ENCODE measurements around the gene PRKCE. TPM values are rescaled to one million over a fixed set of nuclear protein-coding genes. Genes with fewer than 3 reads are reported as not detected.

Gene PRKCE
- total RNA-seq, 1 experiment from 2014 or later, result 17.7 TPM

DNA sequence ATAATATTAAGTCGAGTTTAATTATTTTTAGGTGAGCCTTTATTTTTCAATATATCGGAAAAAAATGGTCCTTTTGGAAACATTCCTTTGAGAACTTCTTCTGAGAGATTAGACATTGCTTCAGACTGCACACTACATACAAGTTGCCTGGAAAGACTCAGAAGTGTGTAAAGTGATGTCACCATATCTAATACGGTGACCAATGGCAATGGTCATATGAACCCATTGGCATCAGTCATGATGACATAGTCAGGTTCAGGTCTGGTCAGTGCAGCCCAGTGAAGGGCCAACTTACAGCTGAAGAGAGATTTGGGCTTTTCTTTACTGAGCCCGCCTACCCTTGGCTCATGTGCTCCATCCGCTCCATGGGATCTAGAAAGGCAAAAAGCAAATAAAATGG, 362.3 kb downstream of the PRKCE start:
- H3K4me1 Mint-ChIP-seq (ENCODE audit: low read depth, unreplicated experiment), result no peaks in the 10 kb centered on the region
- no peak overlapping the region for H3K27ac Mint-ChIP-seq (ENCODE audit: unreplicated experiment)
- CTCF ChIA-PET, result no interaction called here
- peaks cover 5% of the 10 kb centered on the region for H3K36me3 Mint-ChIP-seq (ENCODE audit: insufficient read depth, unreplicated experiment)
- TF ChIP-seq, protein P1, sequence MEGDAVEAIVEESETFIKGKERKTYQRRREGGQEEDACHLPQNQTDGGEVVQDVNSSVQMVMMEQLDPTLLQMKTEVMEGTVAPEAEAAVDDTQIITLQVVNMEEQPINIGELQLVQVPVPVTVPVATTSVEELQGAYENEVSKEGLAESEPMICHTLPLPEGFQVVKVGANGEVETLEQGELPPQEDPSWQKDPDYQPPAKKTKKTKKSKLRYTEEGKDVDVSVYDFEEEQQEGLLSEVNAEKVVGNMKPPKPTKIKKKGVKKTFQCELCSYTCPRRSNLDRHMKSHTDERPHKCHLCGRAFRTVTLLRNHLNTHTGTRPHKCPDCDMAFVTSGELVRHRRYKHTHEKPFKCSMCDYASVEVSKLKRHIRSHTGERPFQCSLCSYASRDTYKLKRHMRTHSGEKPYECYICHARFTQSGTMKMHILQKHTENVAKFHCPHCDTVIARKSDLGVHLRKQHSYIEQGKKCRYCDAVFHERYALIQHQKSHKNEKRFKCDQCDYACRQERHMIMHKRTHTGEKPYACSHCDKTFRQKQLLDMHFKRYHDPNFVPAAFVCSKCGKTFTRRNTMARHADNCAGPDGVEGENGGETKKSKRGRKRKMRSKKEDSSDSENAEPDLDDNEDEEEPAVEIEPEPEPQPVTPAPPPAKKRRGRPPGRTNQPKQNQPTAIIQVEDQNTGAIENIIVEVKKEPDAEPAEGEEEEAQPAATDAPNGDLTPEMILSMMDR (IDR thresholded peaks at IDR 0.05; ENCODE audit: unreplicated experiment), result no peak
- intact Hi-C loops (cut with micrococcal nuclease; ENCODE audit: unreplicated experiment), result no loop called here
- H3K9me3 Mint-ChIP-seq (ENCODE audit: low read depth, unreplicated experiment), result no peaks in the 10 kb centered on the region
- DNase-seq, result no peak
- H3K27me3 Mint-ChIP-seq (ENCODE audit: unreplicated experiment), result no peaks in the 10 kb centered on the region
- H3K4me3 Mint-ChIP-seq (ENCODE audit: low read depth, unreplicated experiment), result no peak overlapping the region
- BruUV-seq (replicated peaks), result no TSS peak

DNA sequence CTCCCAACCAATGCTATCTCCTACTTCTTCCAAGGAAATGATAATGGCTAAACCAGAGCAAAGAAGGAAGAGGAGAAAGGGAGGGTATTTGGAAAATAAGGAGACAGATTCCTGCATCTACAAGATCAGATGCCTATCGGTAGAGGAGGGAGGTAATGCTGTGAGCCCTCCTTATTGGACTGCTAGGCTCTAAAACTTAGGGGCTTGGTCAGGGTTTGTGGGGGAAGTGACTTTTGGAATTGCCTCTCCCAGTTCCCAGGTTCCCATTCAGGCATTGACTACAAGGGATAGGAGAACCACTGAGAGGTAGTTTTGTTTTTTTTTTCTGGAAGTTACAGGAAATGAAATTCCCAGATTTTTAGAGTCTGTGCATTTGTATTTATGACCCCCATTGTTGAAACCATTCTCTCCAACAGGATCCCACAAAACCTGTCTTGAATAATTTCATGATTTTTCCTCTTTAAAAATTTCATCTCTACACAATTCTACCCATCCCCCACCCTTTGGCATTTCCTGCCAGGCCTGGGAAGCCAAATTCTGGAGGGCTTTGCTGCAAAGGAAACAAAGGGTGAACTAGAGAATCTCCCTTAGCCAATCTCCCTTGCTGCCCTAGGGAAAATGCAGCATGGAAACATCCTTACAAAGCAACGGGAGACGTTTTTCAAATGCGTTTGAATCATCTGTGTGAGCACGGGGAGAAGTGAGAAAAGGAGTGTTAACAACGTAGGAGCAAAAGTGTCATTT, 363.6 kb downstream of the PRKCE start:
- TF ChIP-seq, protein P1 (IDR thresholded peaks at IDR 0.05; ENCODE audit: unreplicated experiment), result no peak
- H3K36me3 Mint-ChIP-seq (ENCODE audit: insufficient read depth, unreplicated experiment), result peaks cover 5% of the 10 kb centered on the region
- no TSS peak for BruUV-seq (replicated peaks)
- CTCF ChIA-PET, result interaction anchor here (0.6 kb wide), 1 partner anchor 48 kb away, joined by 13 read pairs; no protein-coding TSS in a partner anchor
- no peak for DNase-seq
- no peaks in the 10 kb centered on the region for H3K27me3 Mint-ChIP-seq (ENCODE audit: unreplicated experiment)
- no peak overlapping the region for H3K27ac Mint-ChIP-seq (ENCODE audit: unreplicated experiment)
- intact Hi-C loops (cut with micrococcal nuclease; ENCODE audit: unreplicated experiment), result no loop called here
- H3K4me3 Mint-ChIP-seq (ENCODE audit: low read depth, unreplicated experiment), result no peak overlapping the region
- H3K9me3 Mint-ChIP-seq (ENCODE audit: low read depth, unreplicated experiment), result no peaks in the 10 kb centered on the region
- H3K4me1 Mint-ChIP-seq (ENCODE audit: low read depth, unreplicated experiment), result no peaks in the 10 kb centered on the region

DNA sequence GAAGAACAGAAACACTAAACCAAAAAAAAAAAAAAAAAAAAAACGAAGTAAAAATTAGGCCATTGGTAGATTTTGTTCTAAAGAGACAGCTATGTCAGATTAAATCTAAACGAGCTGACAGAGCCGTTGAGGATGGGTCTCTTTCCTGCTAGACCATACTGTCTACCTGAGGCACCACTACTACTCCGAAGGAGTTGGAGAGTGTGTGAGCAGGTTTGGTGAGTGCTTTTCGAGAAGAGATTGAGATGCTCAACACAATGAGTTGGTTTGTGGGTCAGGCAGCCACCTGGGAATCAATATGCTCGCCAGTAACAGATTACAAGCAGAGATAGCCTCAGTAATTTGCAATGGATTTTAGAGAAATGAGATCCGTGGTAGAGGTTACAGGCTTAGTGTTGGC, 364.2 kb downstream of the PRKCE start:
- CTCF ChIA-PET, result interaction anchor here (0.6 kb wide), 1 partner anchor 48 kb away, joined by 13 read pairs; no protein-coding TSS in a partner anchor

DNA sequence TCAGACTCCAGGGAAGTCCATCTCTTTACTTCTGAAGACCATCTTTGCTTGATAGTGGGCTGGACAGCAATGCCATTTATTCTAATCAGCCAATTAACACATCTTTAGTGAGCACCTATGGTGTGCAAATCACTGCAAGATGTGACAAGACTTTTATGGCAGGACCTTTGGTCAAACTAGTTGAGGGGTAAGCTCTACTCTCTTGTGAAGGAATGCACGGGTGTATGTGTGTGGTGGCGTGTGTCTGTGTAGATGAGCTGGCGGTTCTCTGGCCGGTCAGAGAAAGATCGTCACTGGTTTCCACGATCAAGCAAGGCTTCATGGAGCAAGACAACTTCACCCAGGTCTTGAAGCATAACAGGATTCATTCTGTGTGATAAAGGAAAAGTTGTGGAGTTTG, 364.6 kb downstream of the PRKCE start:
- CTCF ChIA-PET, result interaction anchor here (0.6 kb wide), 1 partner anchor 47 kb away, joined by 13 read pairs; no protein-coding TSS in a partner anchor
- no TSS peak for BruUV-seq (replicated peaks)
- no peak overlapping the region for H3K27ac Mint-ChIP-seq (ENCODE audit: unreplicated experiment)

More for the DNA sequence above, 364.2 kb downstream of the PRKCE start:
- Mint-ChIP-seq H3K4me1 (ENCODE audit: low read depth, unreplicated experiment) (no peaks in the 10 kb centered on the region), H3K4me3 (ENCODE audit: low read depth, unreplicated experiment) (no peak overlapping the region), H3K27ac (ENCODE audit: unreplicated experiment) (no peak overlapping the region), H3K27me3 (ENCODE audit: unreplicated experiment) (no peaks in the 10 kb centered on the region), H3K36me3 (ENCODE audit: insufficient read depth, unreplicated experiment) (peaks cover 5% of the 10 kb centered on the region), H3K9me3 (ENCODE audit: low read depth, unreplicated experiment) (no peaks in the 10 kb centered on the region)
- intact Hi-C loops (cut with micrococcal nuclease; ENCODE audit: unreplicated experiment), result no loop called here
- no peak for DNase-seq
- no TSS peak for BruUV-seq (replicated peaks)
- TF ChIP-seq, protein P1 (IDR thresholded peaks at IDR 0.05; ENCODE audit: unreplicated experiment), result no peak

More for the DNA sequence above, 364.6 kb downstream of the PRKCE start:
- intact Hi-C loops (cut with micrococcal nuclease; ENCODE audit: unreplicated experiment), result no loop called here
- Mint-ChIP-seq H3K4me1 (ENCODE audit: low read depth, unreplicated experiment) (no peaks in the 10 kb centered on the region), H3K4me3 (ENCODE audit: low read depth, unreplicated experiment) (no peak overlapping the region), H3K27me3 (ENCODE audit: unreplicated experiment) (no peaks in the 10 kb centered on the region), H3K36me3 (ENCODE audit: insufficient read depth, unreplicated experiment) (peaks cover 5% of the 10 kb centered on the region), H3K9me3 (ENCODE audit: low read depth, unreplicated experiment) (no peaks in the 10 kb centered on the region)
- TF ChIP-seq, protein P1 (IDR thresholded peaks at IDR 0.05; ENCODE audit: unreplicated experiment), result no peak
- no peak for DNase-seq

Measured in Calu3 (cell line).